GM04503 (cell line): Measurements from ENCODE around the gene FGF23.
"Not testable (repeated sequence)": the region's sequence is repeated elsewhere in the genome, so short reads cannot be mapped to it uniquely, and the experiment has no call there.

Source experiments
- DNase-seq: peaks from one replicate; pipeline ENCODE4 v3.0.0-alpha.2; 2012; ENCODE audit warnings: low read depth

The FGF23 gene

GRCh38 chr12:4379405-4379804 lies at the start of gene FGF23:
Gene FGF23, minus strand, starts transcription at chr12:4379712. Its CDS starts 130 bp downstream, at chr12:4379582.
- no peak for DNase-seq

- no peak for DNase-seq
Observed at GRCh38 chr12:4424422-4424821, 44.9 kb upstream of the FGF23 start.

GRCh38 chr12:4423528-4424195 lies 44.1 kb upstream of the FGF23 start:
- DNase-seq: no peak

- no peak for DNase-seq
Observed at GRCh38 chr12:4422985-4423384, 43.5 kb upstream of the FGF23 start.

- DNase-seq: no peak
Observed at GRCh38 chr12:4421590-4422031, 42.1 kb upstream of the FGF23 start.

GRCh38 chr12:4420138-4420670 lies 40.7 kb upstream of the FGF23 start:
- no peak for DNase-seq

GRCh38 chr12:4418913-4419312 lies 39.4 kb upstream of the FGF23 start:
- DNase-seq: no peak

GRCh38 chr12:4417936-4418335 lies 38.4 kb upstream of the FGF23 start:
- DNase-seq: no peak

- DNase-seq: no peak
Observed at GRCh38 chr12:4417455-4417854, 37.9 kb upstream of the FGF23 start.

GRCh38 chr12:4416276-4416675 lies 36.8 kb upstream of the FGF23 start:
- no peak for DNase-seq

GRCh38 chr12:4412465-4412864 lies 33.0 kb upstream of the FGF23 start:
- DNase-seq: no peak

- no peak for DNase-seq
Observed at GRCh38 chr12:4412056-4412455, 32.5 kb upstream of the FGF23 start.

GRCh38 chr12:4407136-4407535 lies 27.6 kb upstream of the FGF23 start:
- DNase-seq: no peak

GRCh38 chr12:4404877-4405637 lies 25.5 kb upstream of the FGF23 start:
- not testable (repeated sequence) for DNase-seq

- no peak for DNase-seq
Observed at GRCh38 chr12:4402996-4403395, 23.5 kb upstream of the FGF23 start.

GRCh38 chr12:4401117-4401516 lies 21.6 kb upstream of the FGF23 start:
- DNase-seq: no peak

GRCh38 chr12:4395818-4396217 lies 16.3 kb upstream of the FGF23 start:
- DNase-seq: no peak

- DNase-seq: no peak
Observed at GRCh38 chr12:4393211-4393610, 13.7 kb upstream of the FGF23 start.

GRCh38 chr12:4392223-4392742 lies 12.8 kb upstream of the FGF23 start:
- DNase-seq: no peak

GRCh38 chr12:4388662-4389061 lies 9.2 kb upstream of the FGF23 start:
- no peak for DNase-seq

GRCh38 chr12:4388032-4388431 lies 8.5 kb upstream of the FGF23 start:
- DNase-seq: no peak

- DNase-seq: no peak
Observed at GRCh38 chr12:4387607-4388006, 8.1 kb upstream of the FGF23 start.

- DNase-seq: no peak
Observed at GRCh38 chr12:4386801-4387200, 7.3 kb upstream of the FGF23 start.
